ENCODE data around the gene ATP6V1G3.
A peak's percentile ranks its signal among the peaks of the same experiment; 100 is the strongest.
"Not testable (repeated sequence)": the region's sequence is repeated elsewhere in the genome, so short reads cannot be mapped to it uniquely, and the experiment has no call there.

The ATP6V1G3 gene

GRCh38 chr1:198540580-198540979 lies at the start of gene ATP6V1G3:
ATP6V1G3 (minus strand) TSS chr1:198540680; CDS start chr1:198540650, 30 bp downstream.
- no peak for DNase-seq

DNA sequence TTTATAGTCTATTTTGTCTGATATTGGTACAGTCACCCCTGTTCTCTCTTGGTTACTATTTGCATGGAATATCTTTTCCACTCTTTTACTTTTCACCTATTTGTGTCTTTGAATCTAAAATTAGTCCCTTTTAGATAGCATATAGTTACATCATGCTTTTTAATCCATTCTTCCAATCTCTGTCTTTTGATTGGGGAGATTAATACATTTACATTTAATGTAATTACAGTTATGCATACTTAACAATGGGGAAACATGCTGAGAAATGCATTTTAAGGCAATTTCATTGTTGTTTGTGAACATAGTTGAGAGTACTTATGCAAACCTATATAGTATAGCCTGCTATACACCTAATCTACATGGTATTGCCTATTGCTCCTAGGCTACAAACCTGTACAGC lies 48.4 kb upstream of the ATP6V1G3 start:
- DNase-seq: no peak

DNA sequence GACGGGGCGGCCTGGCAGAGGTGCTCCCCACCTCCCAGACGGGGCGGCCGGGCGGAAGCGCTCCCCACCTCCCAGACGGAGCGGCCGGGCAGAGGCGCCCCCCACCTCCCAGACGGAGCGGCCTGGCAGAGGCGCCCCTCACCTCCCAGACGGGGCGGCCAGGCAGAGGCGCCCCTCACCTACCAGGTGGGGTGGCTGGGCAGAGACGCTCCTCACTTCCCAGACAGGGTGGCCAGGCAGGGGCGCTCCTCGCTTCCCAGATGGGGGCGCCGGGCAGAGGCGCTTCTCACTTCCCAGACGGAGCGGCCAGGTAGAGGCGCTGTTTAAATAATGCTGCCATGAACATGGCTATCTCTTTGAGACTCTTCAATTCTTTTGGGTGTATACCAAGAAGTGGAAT lies 43.7 kb upstream of the ATP6V1G3 start:
- DNase-seq: no peak

DNA sequence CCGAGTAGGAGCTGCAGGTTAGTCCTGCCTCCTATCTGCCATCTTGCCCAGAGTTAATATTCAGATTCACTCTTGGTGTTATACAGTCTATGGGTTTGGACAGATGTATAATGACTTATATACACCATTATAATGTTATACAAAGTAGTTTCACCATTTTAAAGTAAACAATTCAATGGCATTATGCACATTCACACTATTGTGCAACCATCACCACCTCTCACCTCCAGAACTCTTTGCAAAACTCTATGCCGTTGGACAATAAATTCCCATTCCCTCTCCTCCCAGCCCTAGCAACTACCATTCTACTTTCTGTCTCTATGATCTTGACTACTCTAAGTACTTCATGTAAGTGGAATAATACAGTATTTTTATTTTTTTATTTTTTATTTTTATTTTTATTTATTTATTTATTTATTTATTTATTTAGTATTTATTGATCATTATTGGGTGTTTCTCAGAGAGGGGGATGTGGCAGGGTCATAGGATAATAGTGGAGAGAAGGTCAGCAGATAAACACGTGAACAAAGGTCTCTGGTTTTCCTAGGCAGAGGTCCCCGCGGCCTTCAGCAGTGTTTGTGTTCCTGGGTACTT lies 42.8 kb upstream of the ATP6V1G3 start:
- DNase-seq: not testable (repeated sequence)

- DNase-seq: no peak
Measured at GRCh38 chr1:198577444-198577843, 37.0 kb upstream of the ATP6V1G3 start.

GRCh38 chr1:198575798-198576641 lies 35.5 kb upstream of the ATP6V1G3 start:
- DNase-seq: no peak

DNA sequence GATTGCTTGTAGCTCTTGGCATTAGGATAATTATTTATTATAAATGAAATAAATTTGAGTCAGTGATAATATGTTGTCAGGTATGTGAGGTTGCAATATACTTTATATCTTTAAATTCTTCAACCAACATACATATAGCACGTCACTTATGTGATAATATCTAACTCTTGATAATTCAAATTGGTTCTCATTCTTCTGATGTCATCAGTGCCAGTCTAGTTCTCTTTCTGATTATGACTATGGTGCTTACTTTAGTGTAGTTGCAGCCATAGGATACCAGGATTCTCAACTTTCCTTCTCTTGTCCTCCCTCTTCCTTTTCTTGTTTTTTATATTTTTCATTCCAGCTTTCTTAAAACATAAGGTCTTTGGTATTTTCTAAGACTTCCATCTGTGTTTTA lies 34.8 kb upstream of the ATP6V1G3 start:
- no peak for DNase-seq

DNA sequence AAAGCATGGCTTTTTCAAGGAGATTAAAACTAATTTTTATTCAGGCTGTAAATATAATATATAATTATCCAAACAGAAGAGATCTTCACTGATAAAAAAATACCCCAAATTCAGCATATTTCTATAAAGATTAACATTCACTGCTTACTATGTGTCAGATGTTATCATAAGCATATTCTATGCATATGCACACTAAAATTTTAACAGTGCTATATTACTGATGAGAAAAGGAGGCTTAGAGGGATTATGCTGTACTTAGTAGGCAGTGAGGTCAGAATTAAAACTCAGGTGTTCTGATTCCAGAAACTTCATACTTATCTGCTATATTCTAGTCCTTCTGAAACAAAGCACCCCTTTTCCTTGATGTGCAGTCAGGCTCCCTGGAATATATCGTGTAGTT lies 33.8 kb upstream of the ATP6V1G3 start:
- DNase-seq: no peak

DNA sequence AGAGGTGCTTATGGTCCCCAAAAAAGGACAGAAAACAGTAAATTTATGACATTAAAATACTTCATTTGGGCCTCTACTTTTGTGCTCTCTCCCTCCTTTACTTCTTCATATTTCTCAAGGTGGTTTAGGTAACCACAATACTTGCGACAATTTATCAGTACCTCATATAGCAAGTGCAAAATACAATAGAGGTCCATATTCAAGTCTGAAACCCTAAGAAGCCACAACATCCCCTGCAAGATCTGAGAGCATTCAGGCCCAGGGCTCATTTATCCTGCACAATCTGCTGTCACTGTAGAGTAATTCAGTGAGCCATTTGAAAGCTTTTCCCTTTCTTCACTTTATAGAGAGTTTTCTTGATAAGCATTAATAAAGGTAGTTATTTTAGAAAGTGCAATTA lies 24.2 kb upstream of the ATP6V1G3 start:
- DNase-seq: no peak

GRCh38 chr1:198564157-198564556 lies 23.7 kb upstream of the ATP6V1G3 start:
- no peak for DNase-seq

DNA sequence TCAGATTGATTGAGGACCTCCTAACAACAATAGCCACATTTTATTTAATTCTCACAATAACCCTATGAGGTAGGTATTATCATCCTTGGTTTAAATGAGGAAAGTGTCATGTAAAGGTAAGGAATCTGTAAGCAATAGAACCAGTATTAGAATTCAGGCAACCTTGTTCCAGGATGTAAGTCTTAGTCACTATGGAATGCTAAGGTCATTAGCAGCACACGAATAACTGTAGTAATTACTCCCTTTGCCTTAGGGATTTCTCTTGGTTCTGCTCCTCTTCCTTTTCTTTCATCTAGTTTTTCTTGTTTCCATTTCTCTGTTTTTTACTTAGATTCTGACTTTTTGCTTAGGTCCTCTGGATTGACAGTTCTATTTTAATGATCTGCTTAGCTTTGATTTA lies 23.1 kb upstream of the ATP6V1G3 start:
- DNase-seq: no peak

- peak; percentile 22 for DNase-seq
Measured at GRCh38 chr1:198560161-198560560, 19.7 kb upstream of the ATP6V1G3 start.

DNA sequence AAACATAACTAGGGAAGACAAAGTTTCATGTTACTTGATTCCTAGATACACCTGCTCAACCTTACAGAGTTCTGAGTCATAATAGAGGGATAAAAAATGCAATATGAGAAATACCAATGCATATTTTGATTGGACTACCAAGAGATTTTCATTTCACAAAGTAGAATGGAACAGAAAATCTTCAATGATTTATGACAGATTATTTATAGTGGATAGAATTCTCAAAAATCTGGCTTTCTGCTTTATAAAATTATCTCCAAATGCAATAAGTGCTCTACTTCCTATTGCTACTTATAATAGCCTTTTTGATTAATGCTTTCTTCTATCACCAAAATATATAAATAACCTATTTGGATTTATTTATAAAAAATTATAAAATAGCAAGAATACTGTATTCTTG lies 18.9 kb upstream of the ATP6V1G3 start:
- no peak for DNase-seq

- no peak for DNase-seq
Measured at GRCh38 chr1:198558402-198558801, 17.9 kb upstream of the ATP6V1G3 start.

- peak; percentile 4 for DNase-seq
Measured at GRCh38 chr1:198556971-198557370, 16.5 kb upstream of the ATP6V1G3 start.

DNA sequence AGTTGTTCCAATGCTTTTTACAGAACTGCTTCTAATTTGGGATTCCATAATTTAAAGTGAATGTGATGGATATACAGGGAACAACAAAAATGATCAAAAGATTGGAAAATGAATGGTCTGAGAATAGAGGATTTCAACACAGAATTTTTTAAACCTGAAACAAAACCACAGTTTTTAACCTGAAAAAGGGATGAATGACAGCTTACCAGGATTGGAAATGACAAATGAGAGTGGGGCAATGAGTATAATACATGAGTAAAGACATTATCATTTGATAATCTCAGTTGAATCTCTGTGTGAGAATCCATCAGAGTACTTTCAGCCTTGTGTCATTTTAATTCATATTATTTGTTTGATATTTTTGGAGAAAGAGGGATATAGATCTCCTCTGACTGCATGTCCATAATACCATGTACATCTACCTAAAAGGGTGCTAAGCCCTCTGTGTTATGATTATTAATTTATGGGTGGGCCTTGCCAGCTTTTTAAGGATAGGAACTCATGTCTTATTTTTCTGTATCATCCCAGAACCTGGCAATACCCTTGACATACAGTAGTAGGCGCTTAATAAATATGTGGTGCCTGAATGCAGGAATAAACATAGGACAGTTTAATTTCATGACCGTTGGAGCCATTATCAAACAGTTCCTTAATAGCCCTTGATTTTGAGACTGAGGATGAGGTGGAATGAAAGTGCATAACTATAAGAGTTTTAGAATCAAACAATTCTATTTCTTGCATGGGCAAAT lies 12.4 kb upstream of the ATP6V1G3 start:
- no peak for DNase-seq

- no peak for DNase-seq
Measured at GRCh38 chr1:198550941-198551524, 10.6 kb upstream of the ATP6V1G3 start.

- DNase-seq: no peak
Measured at GRCh38 chr1:198549866-198550265, 9.4 kb upstream of the ATP6V1G3 start.

DNA sequence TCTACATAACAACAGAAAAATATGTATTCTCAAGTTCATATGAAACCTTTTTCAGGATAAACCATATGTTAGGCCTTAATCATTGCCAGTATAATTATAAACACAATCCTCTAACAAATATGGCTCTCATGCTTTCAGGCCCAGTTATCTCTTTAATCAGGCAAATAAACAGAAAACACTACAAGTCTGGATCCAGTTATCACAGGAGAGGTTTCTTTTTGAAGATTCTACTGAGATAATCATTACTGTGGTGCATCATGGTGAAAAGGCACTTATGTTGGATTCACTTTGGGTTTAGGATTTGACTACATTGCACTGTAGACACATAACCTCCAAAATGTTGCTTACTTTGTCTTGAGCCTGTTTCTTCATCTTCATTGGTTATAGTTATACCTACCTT lies 8.4 kb upstream of the ATP6V1G3 start:
- no peak for DNase-seq

DNA sequence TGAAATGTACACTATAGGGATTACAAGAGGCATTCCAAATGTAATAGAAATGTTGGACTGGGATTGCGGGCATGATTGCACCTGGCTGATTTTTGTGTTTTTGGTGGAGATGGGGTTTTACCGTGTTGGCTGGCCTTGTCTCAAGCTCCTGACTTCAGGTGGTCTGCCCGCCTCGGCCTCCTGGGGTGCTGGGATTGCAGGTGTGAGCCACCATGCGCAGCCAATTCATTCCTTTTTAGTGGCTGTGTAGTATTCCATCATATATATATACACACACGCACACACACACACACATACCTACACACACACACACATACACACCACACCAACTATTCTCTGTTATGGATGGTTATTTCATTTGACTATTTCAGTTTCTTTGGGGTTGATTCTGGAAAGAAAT lies 4.7 kb upstream of the ATP6V1G3 start:
- DNase-seq: no peak

DNA sequence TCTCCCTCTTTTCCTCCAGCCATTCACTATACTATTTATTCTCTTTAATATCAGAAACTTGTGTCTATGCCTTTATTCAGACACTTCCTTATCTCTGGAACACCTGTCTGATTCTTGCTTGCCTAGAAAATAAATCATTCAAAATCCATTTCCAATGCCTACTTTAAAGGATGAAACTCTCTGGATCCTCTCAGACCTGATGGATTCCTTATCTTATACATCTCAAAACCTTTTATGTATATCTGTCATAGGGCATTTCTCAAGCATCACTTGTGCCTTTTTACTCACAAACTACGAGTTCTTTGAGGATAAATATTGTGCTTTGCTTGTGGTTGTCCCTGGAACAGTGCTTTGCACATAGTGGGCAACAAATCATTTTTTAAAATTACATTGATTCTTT lies 3.8 kb upstream of the ATP6V1G3 start:
- DNase-seq: no peak

DNA sequence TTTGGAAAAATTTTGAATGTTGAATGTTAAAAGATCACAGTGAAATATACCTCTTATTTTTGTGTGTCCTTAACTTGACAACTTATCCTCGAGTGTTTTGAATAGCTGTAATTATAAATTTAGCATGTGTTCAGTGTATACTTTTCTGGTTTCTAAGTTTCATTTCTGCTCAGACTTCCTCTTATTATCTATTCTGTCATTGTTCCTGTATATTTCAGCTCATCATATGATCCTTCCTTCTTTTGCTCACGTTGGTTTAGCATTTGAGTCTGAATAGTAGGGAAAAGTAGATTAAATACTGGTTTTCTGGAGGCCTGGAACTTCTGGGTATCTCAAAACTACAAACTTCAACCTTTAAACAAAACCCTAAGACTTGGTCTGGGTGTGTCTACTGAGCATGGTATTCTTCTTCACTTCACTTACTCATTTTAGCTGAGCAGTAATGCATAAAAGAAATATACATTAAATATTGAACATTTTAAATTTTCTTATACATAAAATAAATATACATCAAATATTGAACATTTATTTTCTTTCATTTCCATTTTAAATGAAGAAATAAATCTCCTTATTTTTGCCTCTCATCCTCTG lies 3.3 kb upstream of the ATP6V1G3 start:
- DNase-seq: no peak

GRCh38 chr1:198542632-198543031 lies 2.2 kb upstream of the ATP6V1G3 start:
- no peak for DNase-seq
